A673 (cell line): Measurements from ENCODE around the gene GNB2.

ENCODE experiments used
- CTCF ChIP-seq: fragments of 300-800, 200-600 bp; sonication (generic); conservative IDR thresholded peaks from 2 replicates; pipeline ENCODE4 v1.5.1; 2017; ENCODE audit warnings: low read depth, mild to moderate bottlenecking, antibody characterized with exemption, low read length, moderate library complexity, mixed read lengths
- EZH2 ChIP-seq: fragments of 200-600 bp; sonication (generic); IDR thresholded peaks from 2 replicates; pipeline ENCODE4 v1.6.1; 2017; ENCODE audit warnings: borderline replicate concordance, low read depth, mild to moderate bottlenecking, mixed read lengths, antibody characterized with exemption, low read length; ENCODE audit not compliant: poor library complexity, severe bottlenecking

- TF ChIP-seq EZH2 (no peak), CTCF (no peak)
These were observed 5.5 kb upstream of the GNB2 start for GRCh38 chr7:100668069-100668449.
